ENCODE data around the gene ARL6IP6. TPM values are rescaled to one million over a fixed set of nuclear protein-coding genes. Genes with fewer than 3 reads are reported as not detected.

Gene ARL6IP6
- total RNA-seq (10 to 100 TPM in 1 of 4 donors, 1 to 10 TPM in 3; 6.6 to 10.3 (median 8.6) TPM), polyA plus RNA-seq (6.4 TPM)
- long read RNA-seq, donor 1, transcript ARL6IP6-201 (4 exons, 2,805 nt): major isoform, 14 of 23 reads
- long read RNA-seq, donor 1, partial matches to known transcripts: 0 of 23 reads
- long read RNA-seq, donor 1, other reads (novel, unspliced or antisense): 8 of 23 reads
- long read RNA-seq, donor 2, transcript ARL6IP6-201 (4 exons, 2,805 nt): major isoform, 12 of 16 reads
- long read RNA-seq, donor 2, partial matches to known transcripts: 0 of 16 reads
- long read RNA-seq, donor 2, other reads (novel, unspliced or antisense): 4 of 16 reads
- long read RNA-seq, donor 3, transcript ARL6IP6-201 (4 exons, 2,805 nt): major isoform, 55 of 69 reads
- long read RNA-seq, donor 3, partial matches to known transcripts: 1 of 69 reads
- long read RNA-seq, donor 3, other reads (novel, unspliced or antisense): 8 of 69 reads
- long read RNA-seq, donor 4, partial matches to known transcripts: 0 of 9 reads
- long read RNA-seq, donor 4, other reads (novel, unspliced or antisense): 4 of 9 reads

DNA sequence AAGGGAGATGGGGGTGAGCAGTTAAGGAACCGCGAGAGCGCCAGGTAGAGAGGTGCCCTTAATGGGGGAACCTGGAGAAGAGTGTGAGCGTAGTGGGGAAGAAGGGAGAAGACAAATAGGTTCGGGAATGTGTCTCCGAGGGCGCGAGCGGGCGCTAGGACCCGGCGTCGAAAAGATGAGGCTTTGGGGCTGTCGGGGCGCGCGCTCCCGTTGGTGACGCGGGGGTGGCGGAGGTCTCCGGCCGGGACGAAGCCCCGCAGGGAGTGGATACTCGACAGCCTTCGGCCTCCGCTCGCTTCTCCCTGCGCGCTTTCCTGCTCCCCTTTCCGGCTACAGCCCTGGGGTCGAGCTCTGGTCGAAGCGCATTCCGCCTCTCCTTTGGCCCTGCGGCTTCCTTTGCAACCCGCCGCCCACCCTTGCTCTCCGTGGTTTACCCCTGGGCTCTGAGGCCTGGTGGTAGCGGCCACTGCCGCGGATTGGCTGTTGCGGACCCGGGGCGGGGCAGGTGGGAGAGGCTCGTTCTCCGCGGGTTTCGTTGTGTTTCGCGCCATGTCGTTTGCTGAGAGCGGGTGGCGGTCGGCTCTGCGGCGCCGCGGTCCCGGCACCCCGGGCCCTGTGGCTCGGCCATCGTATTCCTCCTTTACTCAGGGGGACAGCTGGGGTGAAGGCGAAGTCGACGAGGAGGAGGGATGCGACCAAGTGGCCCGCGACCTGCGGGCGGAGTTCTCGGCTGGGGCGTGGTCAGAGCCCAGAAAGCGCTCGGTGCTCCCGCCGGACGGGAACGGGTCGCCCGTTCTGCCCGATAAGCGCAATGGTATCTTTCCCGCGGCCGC lies at the start of gene ARL6IP6:
Gene ARL6IP6 (plus strand): TSS at position 545 of the 833 bp plus-strand sequence. CDS start 5 bp downstream, at position 550.
- peak; percentile 94 for ATAC-seq
- no peaks in the 10 kb centered on the region for H3K4me1 ChIP-seq (ENCODE audit: control insufficient read depth, insufficient read depth, low read length)
- intact Hi-C loops (cut with DNase I): no loop called here
- H3K27ac ChIP-seq (ENCODE audit: low read length): peak within 1 kb of the TSS; percentile 91
- H3K4me3 ChIP-seq (ENCODE audit: low read length): peak within 1 kb of the TSS; percentile 49
- under 1% methylated on average over 87 of the region's 87 CpGs for WGBS
- H3K27me3 ChIP-seq (ENCODE audit: control insufficient read depth, insufficient read depth): no peaks in the 10 kb centered on the region
- no peaks in the 10 kb centered on the region for H3K9me3 ChIP-seq (ENCODE audit: control insufficient read depth, low read length)
- peak; percentile 92 to 97 (median 97) for DNase-seq

DNA sequence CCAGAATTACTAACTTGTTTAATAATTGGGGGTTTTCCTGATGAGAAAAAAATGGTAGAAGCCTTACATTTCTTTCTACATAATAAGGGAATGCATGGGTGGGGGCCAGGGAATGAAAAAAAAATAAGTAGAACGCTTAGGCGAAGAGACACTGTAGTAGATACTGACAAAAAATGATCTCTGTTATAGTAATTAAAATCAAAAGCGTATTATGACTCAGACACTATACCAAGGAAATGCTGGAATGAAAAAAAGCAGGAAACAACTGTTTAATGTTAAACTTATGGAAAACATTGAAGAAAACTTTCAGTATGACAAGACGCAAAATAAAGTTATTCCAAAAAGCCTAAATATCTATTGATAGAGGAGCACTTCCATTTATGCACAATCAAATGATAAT lies 44.1 kb upstream of the ARL6IP6 start:
- intact Hi-C loops (cut with DNase I): no loop called here

DNA sequence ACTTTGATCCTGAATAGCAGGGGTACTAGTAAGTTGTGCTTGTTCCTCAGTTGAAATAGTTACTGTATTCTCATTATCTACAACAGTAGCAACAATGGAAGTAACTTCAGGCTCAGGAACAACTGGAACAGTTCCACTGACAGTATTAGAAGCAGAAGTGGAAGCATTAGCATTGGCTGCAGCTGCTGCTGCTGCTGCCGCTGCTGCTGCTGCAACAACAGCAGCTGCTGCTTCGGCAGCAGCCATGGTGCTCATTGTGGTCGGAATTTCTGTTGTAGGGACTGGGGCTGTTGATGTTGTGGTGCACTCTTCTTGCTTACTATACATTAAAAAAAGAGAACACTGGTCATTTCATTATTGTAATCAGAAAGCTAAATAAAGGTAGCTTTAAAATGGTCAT lies 42.0 kb upstream of the ARL6IP6 start:
- Histone ChIP-seq H3K4me1 (ENCODE audit: control insufficient read depth, insufficient read depth, low read length) (no peaks in the 10 kb centered on the region), H3K27me3 (ENCODE audit: control insufficient read depth, insufficient read depth) (no peaks in the 10 kb centered on the region), H3K27ac (ENCODE audit: low read length) (no peak overlapping the region), H3K4me3 (ENCODE audit: low read length) (no peak overlapping the region), H3K9me3 (ENCODE audit: control insufficient read depth, low read length) (no peaks in the 10 kb centered on the region)
- ATAC-seq: no peak
- intact Hi-C loops (cut with DNase I): no loop called here
- DNase-seq: no peak
- 89% methylated on average over 3 of the region's 3 CpGs for WGBS

More for the DNA sequence above, 44.1 kb upstream of the ARL6IP6 start:
- H3K4me1 ChIP-seq (ENCODE audit: control insufficient read depth, insufficient read depth, low read length): no peaks in the 10 kb centered on the region
- H3K4me3 ChIP-seq (ENCODE audit: low read length): no peak overlapping the region
- no peak overlapping the region for H3K27ac ChIP-seq (ENCODE audit: low read length)
- 81% methylated on average over 4 of the region's 4 CpGs for WGBS
- no peaks in the 10 kb centered on the region for H3K27me3 ChIP-seq (ENCODE audit: control insufficient read depth, insufficient read depth)
- ATAC-seq: no peak
- no peaks in the 10 kb centered on the region for H3K9me3 ChIP-seq (ENCODE audit: control insufficient read depth, low read length)
- DNase-seq: no peak

DNA sequence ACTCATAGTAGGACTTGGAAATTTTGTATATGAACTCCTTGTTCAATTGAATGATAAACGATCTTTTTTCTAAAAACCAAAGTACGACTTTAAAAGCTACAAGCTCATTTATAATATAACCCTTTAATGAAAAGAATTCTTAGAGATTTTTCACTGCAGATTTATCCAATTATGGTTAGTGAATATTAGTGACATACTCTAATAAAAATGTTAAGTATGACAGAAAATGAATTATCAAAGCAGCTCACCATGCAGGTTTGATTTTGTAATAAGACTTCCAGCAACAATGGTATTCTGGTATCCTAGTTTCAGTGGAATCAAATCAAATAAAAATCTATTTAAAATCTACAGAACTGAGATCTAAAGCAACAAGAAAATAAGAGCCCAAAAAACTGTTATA lies 39.6 kb upstream of the ARL6IP6 start:
- intact Hi-C loops (cut with DNase I): no loop called here

DNA sequence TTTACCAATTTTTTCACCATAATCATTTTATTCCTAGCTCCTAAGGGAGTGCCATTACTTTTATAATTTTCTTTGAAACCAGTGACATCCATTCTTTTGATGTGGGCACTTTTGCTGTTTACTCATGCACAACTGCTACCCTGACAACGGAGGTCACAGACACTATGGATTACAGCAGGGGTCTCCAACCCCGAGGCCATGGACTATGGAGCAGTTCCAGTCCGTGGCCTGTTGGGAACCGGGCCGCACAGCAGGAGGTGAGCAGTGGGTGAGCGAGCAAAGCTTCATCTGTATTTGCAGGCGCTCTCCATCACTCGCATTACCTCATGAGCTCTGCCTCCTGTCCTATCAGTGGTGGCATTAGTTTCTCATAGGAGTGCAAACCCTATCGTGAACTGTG lies 35.8 kb upstream of the ARL6IP6 start:
- intact Hi-C loops (cut with DNase I): no loop called here
- ATAC-seq (no peak), DNase-seq (peak in 1 of 3 donors; percentile 23)
- H3K4me3 ChIP-seq (ENCODE audit: low read length): no peak overlapping the region
- H3K27me3 ChIP-seq (ENCODE audit: control insufficient read depth, insufficient read depth): no peaks in the 10 kb centered on the region
- no peaks in the 10 kb centered on the region for H3K9me3 ChIP-seq (ENCODE audit: control insufficient read depth, low read length)
- H3K4me1 ChIP-seq (ENCODE audit: control insufficient read depth, insufficient read depth, low read length): no peaks in the 10 kb centered on the region
- 94% methylated on average over 9 of the region's 9 CpGs for WGBS
- H3K27ac ChIP-seq (ENCODE audit: low read length): no peak overlapping the region

More for the DNA sequence above, 39.6 kb upstream of the ARL6IP6 start:
- Histone ChIP-seq H3K27me3 (ENCODE audit: control insufficient read depth, insufficient read depth) (no peaks in the 10 kb centered on the region), H3K4me1 (ENCODE audit: control insufficient read depth, insufficient read depth, low read length) (no peaks in the 10 kb centered on the region), H3K27ac (ENCODE audit: low read length) (no peak overlapping the region), H3K4me3 (ENCODE audit: low read length) (no peak overlapping the region), H3K9me3 (ENCODE audit: control insufficient read depth, low read length) (no peaks in the 10 kb centered on the region)
- WGBS: 81% methylated on average over 2 of the region's 2 CpGs
- ATAC-seq (no peak), DNase-seq (no peak)

DNA sequence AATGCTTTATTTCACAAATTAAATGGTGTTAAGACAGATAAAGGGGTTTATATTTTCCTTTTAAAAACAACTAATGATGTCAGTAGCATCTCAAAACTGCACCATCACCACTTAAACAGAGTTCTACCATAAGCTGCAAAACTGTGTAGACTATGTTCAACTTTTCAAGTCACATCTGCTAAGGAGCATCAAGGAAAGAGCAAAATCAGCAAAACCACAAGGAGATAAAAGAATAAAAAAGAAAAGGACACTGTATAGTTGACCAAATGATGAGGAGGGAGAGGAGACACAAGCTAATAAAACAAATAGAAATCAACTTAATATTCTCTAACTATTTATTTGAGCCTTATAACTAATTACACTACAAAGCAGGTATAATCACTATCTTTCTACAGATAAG lies 35.0 kb upstream of the ARL6IP6 start:
- no peak overlapping the region for H3K4me3 ChIP-seq (ENCODE audit: low read length)
- intact Hi-C loops (cut with DNase I): no loop called here
- no peaks in the 10 kb centered on the region for H3K27me3 ChIP-seq (ENCODE audit: control insufficient read depth, insufficient read depth)
- no peaks in the 10 kb centered on the region for H3K4me1 ChIP-seq (ENCODE audit: control insufficient read depth, insufficient read depth, low read length)
- DNase-seq (no peak), ATAC-seq (no peak)
- H3K27ac ChIP-seq (ENCODE audit: low read length): no peak overlapping the region
- no peaks in the 10 kb centered on the region for H3K9me3 ChIP-seq (ENCODE audit: control insufficient read depth, low read length)

DNA sequence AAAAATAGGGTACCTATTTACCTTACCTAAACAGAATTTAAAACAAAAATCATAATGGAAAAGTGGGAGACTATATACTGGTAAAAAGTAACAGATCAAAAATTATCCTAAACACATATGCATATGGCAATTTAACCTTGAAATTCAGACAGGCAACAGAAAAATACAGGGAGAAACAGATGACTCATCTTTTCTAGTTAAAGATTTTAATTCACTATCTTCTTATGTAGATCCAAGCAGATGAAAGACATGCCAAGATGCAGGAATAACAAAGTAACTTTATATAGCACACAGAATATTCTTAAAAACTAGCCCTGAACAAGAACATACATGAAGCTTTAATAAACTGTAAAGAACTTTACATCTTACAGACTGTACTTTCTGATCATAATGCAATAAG lies 32.1 kb upstream of the ARL6IP6 start:
- ATAC-seq (no peak), DNase-seq (no peak)
- Histone ChIP-seq H3K4me1 (ENCODE audit: control insufficient read depth, insufficient read depth, low read length) (no peaks in the 10 kb centered on the region), H3K27me3 (ENCODE audit: control insufficient read depth, insufficient read depth) (no peaks in the 10 kb centered on the region), H3K4me3 (ENCODE audit: low read length) (no peak overlapping the region), H3K27ac (ENCODE audit: low read length) (no peak overlapping the region), H3K9me3 (ENCODE audit: control insufficient read depth, low read length) (no peaks in the 10 kb centered on the region)
- intact Hi-C loops (cut with DNase I): no loop called here

DNA sequence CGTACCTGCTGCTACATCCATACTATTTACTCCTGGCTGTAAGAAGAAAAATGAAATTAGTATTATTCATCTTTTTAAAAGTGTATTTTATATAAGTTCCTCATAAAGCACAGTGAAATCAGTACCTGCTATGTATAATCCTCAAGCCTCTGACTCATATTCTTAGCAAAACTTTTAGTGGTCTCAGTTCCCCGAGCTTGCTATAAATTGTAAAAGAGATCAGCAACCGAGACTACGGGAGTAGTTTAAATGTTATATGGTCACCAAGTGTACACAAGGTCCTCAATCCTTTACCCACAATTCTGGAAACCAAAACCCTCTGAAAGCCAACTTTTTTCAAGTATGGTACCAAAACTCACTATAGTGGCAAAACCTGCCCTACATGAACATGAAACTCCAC lies 25.4 kb upstream of the ARL6IP6 start:
- Histone ChIP-seq H3K4me1 (ENCODE audit: control insufficient read depth, insufficient read depth, low read length) (peaks cover 2% of the 10 kb centered on the region), H3K9me3 (ENCODE audit: control insufficient read depth, low read length) (no peaks in the 10 kb centered on the region), H3K4me3 (ENCODE audit: low read length) (no peak overlapping the region), H3K27me3 (ENCODE audit: control insufficient read depth, insufficient read depth) (no peaks in the 10 kb centered on the region), H3K27ac (ENCODE audit: low read length) (no peak overlapping the region)
- ATAC-seq (no peak), DNase-seq (no peak)
- intact Hi-C loops (cut with DNase I): no loop called here
- 97% methylated on average over 4 of the region's 4 CpGs for WGBS

DNA sequence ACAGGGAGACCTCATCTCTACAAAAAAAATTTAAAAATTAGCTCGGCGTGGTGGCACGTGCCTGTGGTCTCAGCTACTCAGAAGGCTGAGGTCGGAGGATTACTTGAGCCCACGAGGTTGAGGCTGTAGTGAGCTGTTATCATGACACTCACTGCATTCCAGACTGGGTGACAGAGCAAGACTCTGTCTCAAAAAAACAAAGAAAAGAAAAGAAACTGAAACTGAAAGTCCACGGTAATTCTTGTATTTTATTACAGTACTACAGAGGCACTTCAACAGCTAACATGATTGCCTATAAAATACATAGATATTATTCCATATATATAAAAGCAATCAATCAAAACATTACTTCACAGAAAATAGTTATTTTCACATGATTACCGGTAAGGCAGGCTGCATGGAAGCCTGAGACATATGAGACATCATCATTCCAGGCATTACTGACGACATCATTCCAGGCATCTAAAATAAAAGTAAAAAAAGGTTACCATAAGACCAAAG lies 24.2 kb upstream of the ARL6IP6 start:
- Histone ChIP-seq H3K27ac (ENCODE audit: low read length) (peak overlapping the region; percentile 78), H3K4me1 (ENCODE audit: control insufficient read depth, insufficient read depth, low read length) (peaks cover 2% of the 10 kb centered on the region), H3K27me3 (ENCODE audit: control insufficient read depth, insufficient read depth) (no peaks in the 10 kb centered on the region), H3K4me3 (ENCODE audit: low read length) (peak overlapping the region; percentile 49), H3K9me3 (ENCODE audit: control insufficient read depth, low read length) (no peaks in the 10 kb centered on the region)
- DNase-seq (no peak), ATAC-seq (peak in 1 of 2 donors; percentile 77)
- WGBS: 40% methylated on average over 8 of the region's 8 CpGs
- intact Hi-C loops (cut with DNase I): no loop called here

DNA sequence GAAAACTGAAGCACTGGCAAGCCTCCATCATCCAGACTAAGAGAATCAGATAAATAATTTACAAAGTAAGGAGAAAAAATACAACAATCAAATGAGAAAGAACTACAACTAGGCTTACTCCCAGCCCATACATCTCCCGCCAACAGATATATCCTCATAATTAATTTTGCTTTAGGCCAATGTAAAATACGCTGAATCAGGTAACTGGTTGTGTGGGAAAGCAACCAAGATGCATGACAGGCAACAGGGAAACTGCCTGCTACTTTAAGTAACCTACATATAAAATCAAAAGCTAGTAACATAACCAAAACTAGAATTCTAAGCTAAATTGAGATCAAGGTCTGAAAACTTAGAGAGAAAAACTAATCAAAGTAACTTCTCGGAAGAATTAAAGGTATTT lies 22.7 kb upstream of the ARL6IP6 start:
- Histone ChIP-seq H3K9me3 (ENCODE audit: control insufficient read depth, low read length) (no peaks in the 10 kb centered on the region), H3K4me1 (ENCODE audit: control insufficient read depth, insufficient read depth, low read length) (peaks cover 2% of the 10 kb centered on the region), H3K27ac (ENCODE audit: low read length) (no peak overlapping the region), H3K4me3 (ENCODE audit: low read length) (no peak overlapping the region), H3K27me3 (ENCODE audit: control insufficient read depth, insufficient read depth) (no peaks in the 10 kb centered on the region)
- ATAC-seq (no peak), DNase-seq (no peak)
- 98% methylated on average over 3 of the region's 3 CpGs for WGBS
- intact Hi-C loops (cut with DNase I): no loop called here

DNA sequence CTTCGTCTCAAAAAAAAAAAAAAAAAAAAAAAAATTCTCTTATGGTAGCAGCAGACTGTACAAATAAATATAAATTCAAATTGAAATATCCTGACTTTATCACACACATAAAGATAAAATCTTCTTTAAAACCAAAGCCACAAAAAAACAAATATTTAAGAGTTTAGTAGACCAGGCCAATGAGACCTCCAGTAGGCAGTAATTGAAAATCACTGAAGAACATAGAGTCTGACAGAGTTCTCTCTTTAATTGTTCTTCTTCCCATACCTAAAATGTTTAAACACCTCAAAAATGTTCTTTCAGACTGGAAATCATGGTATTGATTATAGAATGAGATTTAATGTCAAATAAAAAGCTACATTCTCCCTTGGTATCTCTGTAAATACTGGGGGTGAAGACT lies 21.9 kb upstream of the ARL6IP6 start:
- intact Hi-C loops (cut with DNase I): no loop called here
- H3K27me3 ChIP-seq (ENCODE audit: control insufficient read depth, insufficient read depth): no peaks in the 10 kb centered on the region
- ATAC-seq: no peak
- 100% methylated on average over 1 of the region's 1 CpG for WGBS
- H3K27ac ChIP-seq (ENCODE audit: low read length): no peak overlapping the region
- H3K4me1 ChIP-seq (ENCODE audit: control insufficient read depth, insufficient read depth, low read length): peaks cover 2% of the 10 kb centered on the region
- no peak overlapping the region for H3K4me3 ChIP-seq (ENCODE audit: low read length)
- no peak for DNase-seq
- no peaks in the 10 kb centered on the region for H3K9me3 ChIP-seq (ENCODE audit: control insufficient read depth, low read length)

Data from right cardiac atrium (tissue), 5 donors.